Measurements from ENCODE around the gene LLPH.

Gene LLPH

DNA sequence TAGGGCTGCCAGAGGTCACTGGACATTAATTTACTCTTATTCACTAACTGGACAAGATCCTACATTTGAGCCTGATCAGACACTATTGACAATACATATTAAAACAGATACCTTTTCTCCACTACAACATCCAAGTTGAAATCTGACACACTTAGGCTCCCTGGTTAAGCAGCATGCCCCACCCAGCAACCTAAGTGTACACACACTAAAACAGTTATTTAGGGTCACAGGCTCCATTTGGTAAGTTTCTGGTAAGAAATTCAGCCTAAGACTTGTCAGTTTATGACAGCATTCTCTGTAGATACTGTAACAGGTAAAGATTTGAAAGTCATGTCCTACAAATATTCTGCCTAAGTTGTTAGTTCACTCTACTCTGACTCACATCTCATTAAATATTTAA, 12.3 kb upstream of the LLPH start:
- no peak for DNase-seq (ENCODE audit: low spot score)

- DNase-seq (ENCODE audit: low spot score): no peak
Measured at GRCh38 chr12:66141299-66141698, 10.7 kb upstream of the LLPH start.

- DNase-seq (ENCODE audit: low spot score): no peak
Measured at GRCh38 chr12:66140731-66141130, 10.2 kb upstream of the LLPH start.

DNA sequence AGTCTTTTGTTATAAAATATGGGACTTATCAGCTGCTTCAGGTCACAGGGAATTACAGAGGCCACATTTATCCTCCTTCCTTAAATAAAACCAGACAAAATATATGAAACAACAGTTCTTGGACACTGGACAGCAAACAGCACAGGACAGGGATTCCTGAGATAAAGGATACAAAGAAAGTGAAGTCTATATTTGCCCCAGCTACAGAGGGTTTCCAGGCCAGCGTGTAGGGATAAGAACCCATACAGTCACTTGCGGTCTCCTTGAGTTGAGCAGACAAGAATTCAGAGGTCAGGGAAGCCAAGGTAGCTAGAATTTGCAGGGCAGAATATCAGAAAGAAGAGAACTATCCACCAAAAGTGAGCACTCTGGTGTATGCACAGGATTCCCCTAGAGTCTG, 8.8 kb upstream of the LLPH start:
- no peak for DNase-seq (ENCODE audit: low spot score)

GRCh38 chr12:66137937-66138336, 7.4 kb upstream of the LLPH start:
- no peak for DNase-seq (ENCODE audit: low spot score)

DNA sequence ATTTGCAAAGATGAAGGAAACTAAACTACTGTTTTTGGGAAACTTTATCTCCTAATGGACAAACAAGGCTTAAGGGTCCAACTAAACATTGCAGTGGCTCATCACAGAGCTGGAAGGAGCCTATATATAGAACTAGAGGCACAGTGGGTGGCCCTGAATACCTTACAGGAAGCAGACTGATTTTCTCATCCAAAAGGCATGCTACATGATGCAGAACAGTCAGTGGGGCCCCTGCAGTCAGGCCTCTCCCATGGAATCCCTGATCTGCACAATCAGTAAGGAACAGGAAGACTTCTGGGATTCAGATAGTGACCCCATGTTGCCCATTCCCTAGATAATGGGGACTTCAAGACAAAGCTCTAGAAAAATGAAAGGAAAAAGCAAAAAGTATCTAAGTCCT, 1.9 kb upstream of the LLPH start:
- no peak for DNase-seq (ENCODE audit: low spot score)

GRCh38 chr12:66131067-66131688, 628 bp upstream of the LLPH start:
- no peak for DNase-seq (ENCODE audit: low spot score)

DNA sequence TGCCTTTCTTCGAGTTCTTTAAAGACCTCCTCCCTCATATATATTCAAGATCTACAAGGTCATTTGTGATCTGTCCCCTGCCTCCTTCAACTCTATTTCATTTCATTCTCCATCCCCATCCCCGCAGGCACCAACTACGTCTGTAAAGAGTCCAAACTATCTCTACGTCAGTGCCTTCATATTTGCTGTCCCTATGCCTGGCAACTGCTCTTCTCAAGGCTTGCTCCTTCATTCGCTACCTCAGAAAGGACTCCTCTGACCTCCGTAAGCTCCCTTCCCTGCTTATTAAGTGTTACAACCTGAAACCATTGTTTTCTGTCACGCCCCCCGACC, 650 bp downstream of the LLPH start:
- DNase-seq (ENCODE audit: low spot score): no peak

- DNase-seq (ENCODE audit: low spot score): no peak
Measured at GRCh38 chr12:66127650-66128049, 2.9 kb downstream of the LLPH start.

GRCh38 chr12:66120477-66120876, 10.1 kb downstream of the LLPH start:
- no peak for DNase-seq (ENCODE audit: low spot score)

DNA sequence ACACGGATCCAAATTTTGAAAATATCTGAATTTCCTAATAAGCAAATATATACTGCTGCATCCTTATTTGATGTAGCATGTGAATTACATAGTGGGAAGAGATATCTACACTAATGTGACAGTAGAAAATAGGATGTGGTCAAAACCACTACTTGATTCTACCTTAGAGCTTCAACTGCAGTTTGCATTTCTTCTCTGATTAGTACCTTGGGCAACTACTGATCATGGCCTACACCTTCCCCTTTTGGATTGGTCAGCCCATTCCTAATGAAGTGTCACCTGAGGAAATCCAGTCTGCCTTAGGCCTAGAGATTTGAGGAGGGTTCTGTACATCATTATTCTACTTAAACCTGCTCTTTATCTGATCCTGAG, 10.7 kb downstream of the LLPH start:
- no peak for DNase-seq (ENCODE audit: low spot score)

- no peak for DNase-seq (ENCODE audit: low spot score)
Measured at GRCh38 chr12:66119229-66119869, 11.2 kb downstream of the LLPH start.

- DNase-seq (ENCODE audit: low spot score): no peak
Measured at GRCh38 chr12:66118240-66118891, 12.2 kb downstream of the LLPH start.

DNA sequence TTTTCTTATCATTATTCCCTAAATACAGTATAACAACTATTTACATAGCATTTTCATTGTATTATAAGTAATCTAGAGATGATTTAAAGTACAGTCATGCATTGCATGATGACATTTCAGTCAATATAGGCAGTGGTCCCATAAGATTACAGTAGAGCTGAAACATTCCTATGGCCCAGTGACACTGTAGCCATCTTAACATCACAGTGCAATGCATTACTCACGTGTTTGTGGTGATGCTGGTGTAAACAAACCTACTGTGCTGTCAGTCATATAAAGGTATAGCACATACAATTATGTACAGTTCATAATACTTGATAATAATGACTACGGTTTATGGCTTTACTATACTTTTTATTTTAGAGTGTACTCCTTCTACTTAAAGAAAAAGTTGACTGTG, 13.3 kb downstream of the LLPH start:
- no peak for DNase-seq (ENCODE audit: low spot score)

DNA sequence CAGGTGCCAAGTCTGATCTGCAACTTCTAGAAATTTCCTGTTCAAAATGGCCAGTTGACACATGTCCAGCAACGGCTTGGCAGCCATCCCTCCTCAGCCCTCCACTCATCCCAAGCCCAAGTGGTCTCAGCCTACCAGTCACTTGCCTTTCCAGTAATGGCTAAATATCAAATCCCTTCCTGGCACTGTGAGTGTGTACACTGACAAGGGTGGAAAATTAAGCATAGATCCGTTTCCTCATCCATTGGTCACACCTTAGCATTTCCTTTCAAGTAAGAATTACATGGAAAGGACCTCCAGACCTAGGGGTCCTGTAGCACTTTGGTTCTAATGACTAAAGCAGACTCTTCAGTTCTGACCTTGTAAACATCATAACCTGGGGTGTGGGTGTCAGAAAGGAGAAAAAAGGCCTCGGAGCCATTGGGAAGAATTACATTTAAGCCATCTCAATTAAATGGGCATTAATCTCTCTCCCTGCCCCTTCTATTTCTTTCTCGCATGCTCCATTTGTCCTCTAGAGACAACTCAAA, 15.4 kb downstream of the LLPH start:
- no peak for DNase-seq (ENCODE audit: low spot score)

DNA sequence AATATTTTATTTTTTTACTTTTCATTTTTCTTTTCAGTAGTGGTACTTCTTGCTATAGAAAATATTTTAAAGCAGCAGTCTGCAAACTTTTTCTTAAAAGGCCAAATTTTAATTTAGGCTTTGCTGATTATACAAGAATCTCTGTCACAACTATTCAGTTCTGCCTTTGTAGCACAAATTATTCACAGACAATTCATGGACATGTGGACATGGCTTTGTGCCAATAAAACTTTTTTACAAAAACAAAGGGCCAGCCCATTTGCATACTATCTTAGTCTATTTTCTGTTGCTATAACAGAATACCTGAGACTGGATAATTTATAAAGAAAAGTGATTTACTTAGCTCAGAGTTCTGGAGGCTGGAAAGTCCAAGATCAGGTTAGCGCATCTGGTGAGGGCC, 17.1 kb downstream of the LLPH start:
- no peak for DNase-seq (ENCODE audit: low spot score)

GRCh38 chr12:66111605-66112004, 18.9 kb downstream of the LLPH start:
- no peak for DNase-seq (ENCODE audit: low spot score)

DNA sequence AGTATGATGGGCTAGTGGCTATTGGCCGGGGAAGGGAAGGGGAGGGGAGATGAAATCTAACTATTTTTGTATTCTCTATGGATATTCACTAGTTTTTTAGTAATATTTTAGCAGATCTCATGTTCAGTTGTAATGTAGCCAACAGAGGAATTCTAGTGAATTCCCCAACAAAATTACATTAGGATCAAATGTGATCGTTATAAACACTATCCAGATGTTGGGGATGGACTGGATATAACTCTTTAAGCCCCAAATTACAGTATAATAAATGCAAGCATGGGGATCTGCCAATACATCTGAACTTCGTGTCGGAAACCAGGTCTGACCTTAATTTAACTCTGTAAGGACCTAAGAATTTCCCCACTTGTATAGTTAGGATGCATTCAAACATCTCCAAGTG, 21.5 kb downstream of the LLPH start:
- no peak for DNase-seq (ENCODE audit: low spot score)

- no peak for DNase-seq (ENCODE audit: low spot score)
Measured at GRCh38 chr12:66108386-66108785, 22.2 kb downstream of the LLPH start.

DNA sequence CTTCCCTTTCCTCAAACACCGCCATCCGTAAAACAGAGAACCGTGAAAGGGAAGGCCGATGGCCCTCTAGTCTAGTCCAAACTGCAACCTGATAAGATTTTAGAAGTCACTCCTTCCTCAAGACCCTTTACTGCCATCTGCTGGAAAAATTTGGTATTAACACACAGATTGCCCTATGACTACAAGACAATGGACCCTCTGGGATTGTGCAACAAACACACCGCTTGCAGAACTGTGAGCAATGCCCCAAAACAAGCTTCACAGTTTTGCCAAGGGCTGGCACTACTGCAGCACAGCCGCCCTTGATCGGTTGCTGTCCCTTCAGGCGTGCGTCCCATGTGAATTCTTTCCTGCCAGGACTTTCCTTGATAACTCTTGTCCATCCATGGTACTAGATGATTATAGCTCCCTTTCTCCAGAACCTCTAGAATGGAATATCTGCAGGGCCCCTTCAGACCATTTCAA, 23.1 kb downstream of the LLPH start:
- DNase-seq (ENCODE audit: low spot score): peak; percentile 70

DNA sequence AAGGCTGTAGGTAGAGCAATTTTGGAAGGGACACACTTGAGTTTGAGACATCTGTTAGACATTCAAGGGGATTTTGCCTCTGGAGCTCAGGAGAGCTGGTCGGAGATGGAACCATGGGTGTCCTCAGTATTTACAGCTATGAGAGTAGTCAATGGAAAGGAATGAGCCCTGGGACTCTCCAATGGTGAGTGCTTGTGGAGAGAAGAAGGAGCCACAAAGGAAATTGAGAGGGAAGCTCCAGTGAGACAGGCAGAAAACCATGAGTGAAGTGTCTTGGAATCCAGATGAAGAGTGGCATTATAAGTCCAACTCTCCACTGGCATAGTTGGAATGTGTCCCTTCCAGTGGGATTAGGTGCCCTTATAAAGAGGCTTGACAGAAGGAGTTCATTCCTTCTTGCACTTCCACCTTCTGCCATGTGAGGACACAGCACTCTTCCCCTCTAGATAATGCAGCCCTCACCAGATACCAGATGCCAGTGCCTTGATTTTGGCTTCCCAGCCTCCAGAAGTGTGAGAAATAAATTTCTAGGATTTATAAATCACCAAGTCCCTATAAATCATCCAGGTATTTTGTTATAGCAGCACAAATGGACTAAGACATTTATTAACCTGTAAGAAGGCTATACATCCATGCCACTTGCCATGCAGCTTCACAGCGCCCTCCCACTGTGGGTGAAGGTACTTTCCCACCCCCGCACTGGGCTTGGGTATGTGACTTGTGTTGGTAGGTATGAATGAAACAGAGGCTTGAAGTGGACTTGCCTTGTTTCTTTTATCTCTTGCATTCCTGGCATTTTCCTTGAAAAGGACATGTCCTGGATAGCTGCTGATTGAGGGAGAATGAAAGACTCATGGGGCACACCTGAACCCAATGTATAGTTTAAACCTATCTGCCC, 27.3 kb downstream of the LLPH start:
- DNase-seq (ENCODE audit: low spot score): no peak

DNA sequence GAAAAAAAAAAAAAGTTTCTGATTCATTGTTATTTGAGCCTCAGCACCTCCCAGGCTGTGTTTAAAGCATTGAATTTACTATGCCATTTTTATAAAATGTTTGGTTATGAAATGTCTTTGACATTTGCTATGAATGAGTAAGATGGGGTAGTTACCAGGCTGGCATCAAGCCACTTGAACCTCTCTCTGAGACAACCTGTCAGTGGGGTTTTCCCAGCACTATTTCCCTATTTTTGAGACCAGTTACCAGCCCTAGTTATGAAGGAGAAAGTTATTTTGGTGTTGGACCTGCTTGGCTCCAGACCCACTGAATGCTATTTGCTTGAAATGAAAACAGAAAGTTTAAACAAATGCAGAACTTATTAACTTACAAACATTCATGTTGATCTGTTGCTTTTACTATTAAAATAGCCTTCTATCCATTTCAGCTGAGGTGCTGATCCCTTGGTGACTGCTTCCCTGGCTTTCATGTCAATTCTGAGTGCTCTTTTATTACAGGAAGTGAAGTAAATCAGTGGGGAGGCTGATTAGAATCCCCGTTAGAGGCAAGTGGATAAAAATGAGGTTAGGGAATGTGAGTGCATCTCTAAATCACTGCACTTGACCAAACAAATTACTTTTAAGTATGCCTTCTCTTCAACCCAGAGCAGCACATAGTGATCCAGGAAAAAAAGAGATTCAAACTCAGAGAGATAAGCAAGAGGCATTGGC, 37.8 kb downstream of the LLPH start:
- no peak for DNase-seq (ENCODE audit: low spot score)

Measured in CD4-positive, alpha-beta T cell treated with Interleukin-6 at 100 ng/mL for 8 hours (primary cell).